AG09309 (cell line): Measurements from ENCODE around the gene SP100.
"Not testable (repeated sequence)": the region's sequence is repeated elsewhere in the genome, so short reads cannot be mapped to it uniquely, and the experiment has no call there.

Experiments used
- DNase-seq: peaks from one replicate; pipeline ENCODE4 v3.0.0-alpha.2; 2010; ENCODE audit warnings: low read depth
- H3K4me3 ChIP-seq: 2 replicates; pipeline ENCODE4 v1.5.1; 2011; ENCODE audit warnings: mild to moderate bottlenecking, low read depth, low read length, moderate library complexity; ENCODE audit not compliant: control insufficient read depth
- CTCF ChIP-seq: IDR thresholded peaks from 2 replicates; pipeline ENCODE4 v1.5.1; 2011; ENCODE audit warnings: mild to moderate bottlenecking, low read depth, low read length, inconsistent platforms; ENCODE audit not compliant: insufficient read depth, control insufficient read depth; ENCODE audit errors: missing control alignments

Gene SP100

GRCh38 chr2:230416061-230416721, at the start of gene SP100:
Gene SP100 (plus strand): TSS chr2:230416201. CDS start chr2:230416297, 96 bp downstream.
- peak within 1 kb of the TSS; percentile 58 for H3K4me3 ChIP-seq
- DNase-seq: peak; percentile 52
- TF ChIP-seq CTCF: no peak

DNA sequence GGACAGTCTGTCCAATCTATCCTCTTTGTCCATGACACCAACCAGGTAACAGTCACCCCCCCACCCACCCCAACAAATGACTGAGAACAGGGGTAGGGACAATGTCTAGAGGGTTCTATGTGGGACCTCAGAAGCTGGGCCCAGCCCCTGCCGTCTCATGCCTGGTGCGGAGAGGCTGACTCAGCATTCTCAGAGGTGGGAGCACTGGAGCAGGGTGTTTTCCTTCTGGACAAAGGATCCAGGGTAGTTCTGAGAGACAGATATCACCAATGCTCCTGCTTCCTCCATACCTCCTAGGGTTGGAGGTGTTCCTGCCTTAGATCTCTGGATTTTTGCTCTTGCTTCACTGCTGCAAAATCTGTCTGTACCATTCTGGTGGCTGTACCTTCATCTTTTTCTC, 33.9 kb upstream of the SP100 start:
- no peak for DNase-seq
- no peak overlapping the region for H3K4me3 ChIP-seq
- no peak for TF ChIP-seq CTCF

DNA sequence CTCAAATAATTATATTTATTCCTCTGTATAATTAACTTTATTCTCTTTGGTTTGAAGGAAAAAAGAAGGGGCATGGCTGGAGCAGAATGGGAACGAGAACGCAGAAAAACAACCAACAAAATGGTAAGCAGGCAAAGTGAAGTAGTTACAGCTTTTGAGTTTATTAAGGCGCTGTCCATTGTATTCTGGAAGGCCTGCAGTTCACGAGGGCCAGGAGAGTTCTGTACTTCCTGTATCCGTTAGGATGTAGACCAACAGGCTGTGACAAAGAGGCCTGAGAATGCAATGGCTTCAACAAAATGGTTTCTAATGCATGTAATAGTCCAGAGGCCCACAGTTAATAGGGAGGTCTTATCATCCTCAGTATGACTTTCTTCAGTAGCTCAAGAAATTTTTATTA, 32.5 kb upstream of the SP100 start:
- TF ChIP-seq CTCF: no peak
- DNase-seq: no peak
- no peak overlapping the region for H3K4me3 ChIP-seq

DNA sequence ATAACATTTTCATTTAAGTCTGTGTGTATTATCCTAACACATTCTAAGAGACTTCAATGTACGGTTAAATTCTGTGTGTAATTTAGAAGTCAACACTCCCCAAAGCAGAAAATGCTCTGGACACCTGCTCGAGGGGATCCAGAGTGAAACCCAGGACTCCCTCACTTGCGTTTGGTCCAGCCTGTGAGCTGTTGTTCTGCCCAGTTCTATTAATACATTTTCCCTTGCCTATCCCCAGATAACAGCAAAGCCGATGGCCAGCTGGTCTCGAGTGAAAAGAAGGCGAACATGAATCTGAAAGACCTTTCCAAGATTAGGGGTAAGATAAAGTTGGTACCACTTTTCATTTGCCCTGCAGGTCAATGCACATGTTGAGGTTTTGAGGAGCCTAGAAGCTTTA, 31.0 kb upstream of the SP100 start:
- no peak for DNase-seq
- H3K4me3 ChIP-seq: no peak overlapping the region
- no peak for TF ChIP-seq CTCF

DNA sequence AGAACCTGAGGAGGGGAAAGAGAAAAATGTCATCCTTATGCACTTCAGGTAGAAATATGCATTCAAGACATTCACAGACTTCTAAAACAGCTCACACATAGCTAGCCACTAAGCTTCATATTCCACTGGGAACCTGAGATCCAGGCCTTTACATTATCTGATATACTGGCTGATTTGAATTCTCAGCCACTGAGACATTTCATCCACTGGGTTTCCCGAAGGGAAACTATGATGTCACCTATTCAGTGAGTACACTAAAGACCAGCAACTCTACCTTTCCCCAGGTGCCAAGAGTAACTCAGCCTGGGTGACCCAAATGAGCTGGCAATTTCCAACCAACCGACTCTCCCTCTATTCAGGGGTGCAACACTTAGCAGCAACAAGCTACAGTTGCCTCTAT, 21.7 kb upstream of the SP100 start:
- TF ChIP-seq CTCF: no peak
- no peak for DNase-seq
- no peak overlapping the region for H3K4me3 ChIP-seq

GRCh38 chr2:230398698-230399097, 17.3 kb upstream of the SP100 start:
- not testable (repeated sequence) for DNase-seq, H3K4me3 ChIP-seq

DNA sequence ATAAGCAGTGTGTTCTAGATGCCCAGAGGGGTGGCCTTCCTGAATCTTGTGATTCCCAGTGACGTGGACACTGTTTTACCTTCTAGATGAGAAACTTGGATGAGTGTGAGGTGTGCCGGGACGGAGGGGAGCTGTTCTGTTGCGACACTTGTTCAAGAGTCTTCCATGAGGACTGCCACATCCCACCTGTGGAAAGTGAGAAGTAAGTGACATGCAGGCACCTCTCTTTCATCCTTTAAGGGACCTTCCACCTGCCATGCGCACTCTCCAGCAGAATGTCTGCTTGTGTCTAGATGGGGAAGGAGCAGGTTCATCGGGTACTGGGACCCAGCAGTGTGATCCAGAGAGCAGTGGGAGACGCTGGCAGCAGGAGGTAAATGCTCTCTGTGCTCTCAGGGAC, 16.0 kb upstream of the SP100 start:
- TF ChIP-seq CTCF: no peak
- no peak overlapping the region for H3K4me3 ChIP-seq
- no peak for DNase-seq
